GM21360 (cell line): Measurements from ENCODE around the gene FPGS.
"Not testable (repeated sequence)": the region's sequence is repeated elsewhere in the genome, so short reads cannot be mapped to it uniquely, and the experiment has no call there.

Source experiments
- ATAC-seq: cut with Tn5 transposase; IDR thresholded peaks from one replicate; pipeline ENCODE4 v1.9.1; 2021; ENCODE audit warnings: mild to moderate bottlenecking, moderate library complexity; ENCODE audit not compliant: unreplicated experiment

FPGS gene

DNA sequence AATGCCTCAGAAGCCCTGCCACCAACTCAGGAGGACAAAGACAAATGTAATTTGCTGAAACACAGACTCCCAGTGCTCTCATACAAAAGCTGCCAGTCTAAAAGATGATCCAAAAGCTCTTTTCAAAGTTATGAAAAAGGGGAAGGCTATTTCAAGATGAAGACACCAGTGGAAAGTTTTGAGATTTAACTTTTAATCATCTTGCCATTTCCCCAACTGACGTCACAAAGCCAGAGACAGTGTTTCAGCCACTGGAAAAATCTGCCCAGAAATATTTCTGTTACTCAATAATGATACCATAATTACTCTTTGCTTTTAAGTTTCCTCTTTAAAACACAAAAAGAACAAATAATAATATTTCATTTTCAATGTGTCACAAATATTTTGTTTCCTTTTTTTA, 30.9 kb downstream of the FPGS start:
- ATAC-seq, result no peak

DNA sequence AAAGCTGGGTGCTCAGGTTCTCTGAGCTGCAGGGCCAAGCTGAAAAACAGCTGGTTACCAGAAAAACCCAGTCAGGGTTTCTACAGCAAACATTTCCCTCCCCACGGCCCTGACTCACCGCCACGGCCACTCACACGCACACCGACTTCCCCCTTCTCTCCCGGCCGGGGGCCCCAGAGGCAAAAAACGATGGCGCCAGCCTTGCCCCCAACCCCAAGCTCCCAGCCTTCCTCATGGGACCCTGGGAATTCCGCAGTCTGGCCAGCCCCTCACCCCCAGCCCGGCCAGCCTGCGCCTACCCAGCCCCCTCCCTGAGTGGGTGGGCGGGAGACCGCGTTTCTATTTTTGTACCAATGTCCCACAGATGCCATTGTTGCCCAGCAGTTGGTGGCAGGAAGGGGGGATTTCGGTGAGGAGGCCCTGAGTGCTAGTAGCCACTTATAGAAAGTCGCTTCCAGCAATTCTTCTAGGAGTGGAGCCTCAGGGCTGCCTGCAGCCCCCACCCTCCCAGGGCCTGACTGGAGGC, 33.4 kb downstream of the FPGS start:
- ATAC-seq, result no peak

DNA sequence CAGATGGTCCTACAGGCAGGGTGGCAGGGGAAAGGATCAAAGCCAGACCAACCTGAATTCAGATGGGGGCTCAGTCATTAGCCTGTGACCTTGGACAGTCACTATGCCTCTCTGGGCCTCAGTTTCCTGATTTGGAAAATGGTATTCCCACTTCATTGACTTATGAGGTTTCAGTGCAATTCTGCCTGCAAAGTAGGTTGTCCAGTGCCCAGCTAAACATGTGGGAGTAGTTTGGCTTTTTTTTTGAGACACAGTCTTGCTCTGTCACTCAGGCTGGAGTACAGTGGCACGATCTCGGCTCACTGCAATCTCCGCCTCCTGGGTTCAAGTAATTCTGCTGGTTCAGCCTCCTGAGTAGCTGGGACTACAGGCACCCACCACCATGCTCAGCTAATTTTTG, 33.9 kb downstream of the FPGS start:
- ATAC-seq, result not testable (repeated sequence)

DNA sequence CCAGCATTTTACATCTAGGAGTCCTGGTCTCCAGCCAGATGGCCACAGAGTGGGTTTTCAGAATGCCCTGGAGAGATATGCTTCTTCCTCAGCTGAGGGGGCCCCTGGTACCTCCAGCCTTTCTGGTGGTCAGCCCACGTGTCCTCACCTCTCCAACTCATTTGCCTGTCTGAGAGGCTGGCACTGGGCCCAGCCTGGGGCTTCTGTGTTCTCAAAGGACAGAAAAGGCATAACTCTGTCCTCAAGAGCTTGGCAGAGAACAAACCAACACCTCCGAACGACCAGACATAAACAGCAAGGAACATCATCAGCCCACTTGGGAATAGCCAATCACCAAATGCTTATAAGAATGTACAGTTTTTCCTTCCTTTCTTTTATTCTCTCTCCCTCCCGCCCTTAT, 34.7 kb downstream of the FPGS start:
- no peak for ATAC-seq

DNA sequence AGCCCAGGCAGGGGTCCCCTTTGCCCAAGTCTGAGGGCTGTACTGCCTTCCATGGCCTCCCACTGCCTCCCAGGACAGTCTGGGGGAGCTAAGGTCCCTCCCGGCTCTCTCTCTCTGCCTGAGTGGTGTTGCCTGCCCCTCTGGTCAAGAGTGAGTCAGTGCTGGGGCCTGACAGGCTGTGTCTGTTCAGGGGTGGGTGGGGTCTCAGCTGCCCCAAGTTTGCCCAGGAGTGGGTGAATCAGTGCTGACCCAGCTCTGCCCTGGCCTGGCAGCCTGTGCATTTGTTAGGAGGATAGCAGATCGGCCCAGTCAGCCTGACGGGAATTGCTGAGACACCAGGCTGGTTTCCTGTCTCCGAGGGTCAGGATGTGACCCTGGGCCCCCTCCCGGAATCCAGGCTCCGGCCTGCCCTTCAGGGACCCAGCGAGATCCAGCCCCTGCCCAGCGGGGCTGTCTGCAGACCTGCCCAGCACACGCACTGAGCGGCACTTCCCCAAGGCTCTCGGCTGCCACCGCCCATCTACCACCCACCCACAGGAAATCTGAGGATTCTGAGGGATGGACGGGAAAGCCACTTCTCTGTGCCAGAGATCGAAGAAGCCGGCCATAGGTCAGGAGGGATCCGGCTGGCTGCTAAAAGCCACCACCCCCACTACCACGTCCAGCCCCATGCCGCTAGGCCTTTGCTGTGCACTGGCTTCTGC, 35.8 kb downstream of the FPGS start:
- ATAC-seq, result no peak

DNA sequence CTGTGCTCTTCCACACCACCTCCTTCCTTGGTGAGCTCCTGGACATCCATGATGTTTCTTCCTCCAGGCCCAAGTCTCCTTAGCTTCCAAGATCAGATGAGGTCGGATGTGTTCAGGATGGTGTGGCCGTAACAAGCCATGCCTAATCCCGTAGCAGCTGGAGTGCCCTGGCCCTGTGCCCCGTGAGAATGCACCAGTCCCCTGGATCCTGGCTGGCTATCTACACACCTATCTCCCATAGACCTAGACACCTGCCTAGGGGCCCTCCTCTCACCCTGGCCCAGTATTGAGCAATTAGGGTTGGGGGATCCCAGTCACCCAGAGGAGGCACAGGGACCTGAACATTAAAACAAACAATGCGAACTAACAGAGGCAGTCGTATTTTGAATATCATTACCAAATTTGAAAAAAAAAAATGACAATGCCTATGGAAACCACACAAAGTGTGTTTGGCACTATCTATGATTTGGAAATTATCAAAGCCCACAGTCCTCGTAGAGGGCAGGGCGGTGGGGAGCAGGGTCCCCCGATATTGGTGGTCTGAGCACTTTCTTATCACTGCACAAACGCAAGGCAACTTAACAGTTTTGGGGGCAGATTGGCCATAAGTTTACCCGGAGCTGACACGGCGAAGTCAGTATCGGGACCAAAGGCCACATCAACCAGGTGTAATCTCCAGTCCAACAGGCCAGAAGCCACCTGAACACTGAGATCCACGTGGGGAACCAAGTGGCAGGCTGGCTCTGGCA, 38.6 kb downstream of the FPGS start:
- ATAC-seq, result no peak

DNA sequence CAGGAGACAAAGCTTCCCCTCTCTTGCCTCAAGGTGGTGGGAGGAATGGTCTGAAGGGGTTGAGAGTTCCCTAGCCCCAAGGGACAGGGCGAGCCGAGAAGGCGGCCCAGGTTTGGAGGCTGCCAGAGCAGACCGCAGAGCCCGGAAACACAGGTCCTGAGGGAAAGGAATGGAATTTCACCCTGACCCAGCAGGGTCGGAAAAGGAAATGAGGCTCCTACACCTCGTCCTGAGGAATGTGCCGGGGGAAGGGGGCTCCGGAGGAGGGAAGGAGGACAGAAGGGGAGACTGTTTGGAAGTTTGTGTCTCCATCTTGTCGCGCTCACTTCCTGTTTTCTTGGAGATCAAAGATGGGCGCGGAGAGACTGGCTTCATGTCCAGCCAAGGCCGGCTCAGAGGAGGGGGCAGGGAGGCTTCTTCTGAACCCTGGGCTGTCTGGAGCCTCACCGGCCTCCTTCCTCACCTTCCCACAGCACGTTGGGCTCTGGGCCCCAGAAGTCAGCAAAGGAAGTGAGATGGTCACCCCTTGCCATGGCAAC, 42.2 kb downstream of the FPGS start:
- no peak for ATAC-seq

DNA sequence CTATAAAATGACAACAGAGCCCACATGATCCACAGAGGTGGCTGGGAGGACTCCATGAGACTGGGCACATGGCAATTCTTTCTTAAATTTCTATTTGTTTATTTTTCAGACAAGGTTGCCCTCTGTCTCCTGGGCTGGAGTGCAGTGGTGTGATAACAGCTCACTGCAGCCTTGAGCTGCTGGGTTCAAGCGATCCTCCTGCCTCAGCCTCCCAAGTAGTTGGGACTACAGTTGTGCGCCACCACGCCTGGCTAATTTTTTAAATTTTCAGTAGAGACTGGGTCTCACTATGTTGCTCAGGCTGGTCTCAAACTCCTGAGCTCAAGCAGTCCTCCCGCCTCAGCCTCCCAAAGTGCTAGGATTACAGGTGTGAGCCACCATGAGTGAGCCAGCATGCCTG, 42.9 kb downstream of the FPGS start:
- not testable (repeated sequence) for ATAC-seq

DNA sequence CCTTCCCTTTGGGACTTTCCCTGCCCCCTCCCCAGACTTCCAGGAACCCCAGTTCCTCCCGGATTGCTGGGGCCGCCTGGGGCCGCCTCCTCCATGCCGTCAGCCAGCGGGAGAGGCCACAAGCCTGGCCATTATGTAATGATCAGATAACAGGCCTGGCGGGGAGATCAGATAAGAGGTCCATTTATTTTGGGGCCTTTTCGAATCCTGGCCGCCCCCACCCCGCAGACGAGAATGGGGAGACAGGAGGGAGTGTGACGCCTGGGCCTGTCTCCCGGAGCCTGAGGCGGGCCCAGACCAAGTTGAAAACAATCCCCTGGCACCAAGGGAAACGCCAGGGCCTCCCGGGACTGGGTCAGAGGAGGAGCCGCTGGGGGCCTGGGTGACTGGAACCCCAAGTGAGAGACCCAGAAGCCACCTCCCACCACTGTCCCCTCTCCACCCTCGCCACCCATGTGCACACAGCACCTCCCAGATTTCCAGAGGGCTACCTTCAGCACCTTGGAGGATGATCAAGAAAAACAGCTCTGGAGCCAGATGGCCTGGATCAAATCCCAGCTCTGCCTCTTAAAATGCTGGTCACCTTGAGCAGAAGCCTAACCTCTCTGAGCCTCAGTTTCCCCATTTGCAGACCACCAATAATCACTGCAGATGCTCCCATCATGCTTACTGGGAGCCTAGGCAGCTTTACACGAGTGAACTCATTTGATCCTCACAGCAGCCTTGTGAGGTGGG, 43.9 kb downstream of the FPGS start:
- ATAC-seq, result no peak

DNA sequence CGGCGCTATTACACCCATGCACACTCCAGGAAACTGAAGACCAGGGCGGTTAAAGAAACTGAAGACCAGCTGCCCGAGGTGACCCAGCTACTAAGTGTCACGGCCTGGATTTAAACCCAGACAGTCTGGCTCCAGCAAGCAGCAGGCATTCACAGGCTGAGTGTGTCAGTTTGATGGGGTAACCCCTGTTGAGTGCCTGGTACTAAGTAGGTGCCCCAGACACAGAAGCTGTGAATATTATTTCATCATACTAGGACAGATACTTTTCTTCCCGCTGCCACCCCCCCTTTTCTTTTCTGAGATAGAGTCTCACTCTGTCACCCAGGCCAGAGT, 44.5 kb downstream of the FPGS start:
- ATAC-seq, result no peak

DNA sequence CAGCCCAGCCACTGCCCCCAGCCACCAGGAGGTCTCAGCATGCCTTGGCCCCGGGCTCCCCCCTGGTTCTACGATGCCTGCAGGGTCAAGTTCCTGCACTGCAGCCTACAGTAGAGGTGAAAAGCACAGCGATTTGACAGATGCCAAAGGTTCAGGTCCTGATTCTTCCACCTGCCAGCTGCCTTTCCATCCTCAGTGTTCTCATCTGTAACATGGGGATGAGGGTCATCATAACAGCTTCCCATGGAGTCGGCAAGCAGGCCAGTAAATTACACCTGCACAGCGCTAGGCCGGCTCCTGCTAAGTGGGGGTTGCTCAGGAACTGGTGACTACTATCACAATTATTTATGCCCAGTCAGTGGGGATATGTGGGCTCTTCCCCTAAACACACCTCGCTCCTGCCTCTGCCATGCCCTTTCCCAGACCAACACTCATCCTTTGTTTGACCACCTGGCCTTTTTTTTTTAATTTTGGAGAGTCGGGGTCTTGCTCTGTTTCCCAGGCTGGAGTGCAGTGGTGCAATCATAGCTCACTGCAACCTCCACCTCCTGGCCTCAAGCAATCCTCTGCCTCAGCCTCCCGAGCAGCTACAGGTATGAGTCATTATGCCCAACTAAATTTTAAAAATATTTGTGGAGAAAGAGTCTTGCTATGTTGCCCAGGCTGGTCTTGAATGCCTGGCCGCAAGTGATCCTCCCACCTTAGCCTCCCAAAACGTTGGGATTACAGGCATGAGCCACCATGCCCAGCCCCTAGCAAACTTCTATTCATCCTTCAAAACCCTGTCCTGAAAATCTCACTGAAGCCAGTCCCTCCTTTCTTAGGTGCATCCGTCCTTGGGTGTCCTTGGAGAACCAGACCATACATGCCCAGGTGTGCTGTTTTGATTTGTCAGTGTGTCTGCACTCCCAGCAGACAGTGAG, 45.4 kb downstream of the FPGS start:
- ATAC-seq, result no peak

DNA sequence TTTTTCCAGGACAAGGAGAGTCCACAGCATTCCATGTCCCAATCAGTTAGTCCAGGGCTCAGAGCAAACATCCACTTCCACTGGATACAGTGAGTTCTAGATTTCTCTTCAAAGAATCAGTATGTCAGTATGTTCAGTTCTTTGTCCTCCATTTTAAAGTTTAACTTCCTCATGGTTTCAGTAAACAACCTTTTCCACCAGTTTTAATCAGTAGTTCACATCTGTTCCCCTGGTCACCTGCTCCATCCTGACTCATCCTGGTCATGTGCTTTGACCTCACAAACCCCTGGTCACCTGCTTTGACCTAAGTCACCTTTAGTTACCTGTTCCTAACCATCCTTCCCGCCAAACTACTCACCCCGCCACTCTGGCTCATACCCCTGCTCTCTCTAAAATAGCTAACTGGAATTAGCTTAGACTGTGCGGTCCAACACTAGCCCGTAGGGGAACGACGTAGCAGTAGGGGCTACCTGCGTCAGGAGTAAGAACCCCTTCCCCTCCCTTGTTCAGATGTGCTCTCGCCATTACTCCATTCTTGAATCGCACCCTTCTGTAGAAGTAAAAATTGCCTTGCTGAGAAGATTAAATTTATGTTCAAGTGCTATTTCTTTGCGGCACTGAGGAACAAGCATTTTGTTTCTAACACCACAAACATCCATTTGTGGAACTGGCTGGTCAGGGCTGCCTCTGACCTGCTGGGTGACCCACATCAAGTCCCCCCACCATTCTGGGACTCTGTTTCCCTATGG, 46.2 kb downstream of the FPGS start:
- no peak for ATAC-seq

DNA sequence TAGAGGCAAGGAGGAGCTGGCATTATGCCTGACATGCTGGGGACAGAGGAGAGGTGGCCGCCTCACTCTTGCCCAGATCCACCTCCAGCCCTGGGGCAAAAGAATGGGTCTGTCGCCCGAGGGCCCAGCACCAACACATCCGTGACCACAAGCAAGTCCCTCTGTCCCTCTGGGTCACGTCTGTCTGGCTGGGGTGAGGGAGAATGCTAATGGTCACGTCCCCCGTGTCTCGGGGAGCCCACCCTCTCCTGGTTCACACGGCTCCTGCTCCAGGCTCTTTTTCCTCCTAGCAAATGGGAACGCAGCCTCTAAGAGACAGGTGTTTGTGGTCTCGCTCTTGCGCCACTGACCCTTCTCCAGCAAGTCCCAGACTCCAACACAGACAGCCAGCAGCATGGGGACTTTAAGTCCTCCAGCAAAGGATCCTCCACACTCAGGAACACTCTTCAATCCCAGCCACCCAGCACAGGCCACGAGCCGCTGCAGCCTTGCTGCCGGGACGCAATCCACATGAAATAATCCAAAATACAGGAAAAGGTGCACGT, 47.7 kb downstream of the FPGS start:
- no peak for ATAC-seq

DNA sequence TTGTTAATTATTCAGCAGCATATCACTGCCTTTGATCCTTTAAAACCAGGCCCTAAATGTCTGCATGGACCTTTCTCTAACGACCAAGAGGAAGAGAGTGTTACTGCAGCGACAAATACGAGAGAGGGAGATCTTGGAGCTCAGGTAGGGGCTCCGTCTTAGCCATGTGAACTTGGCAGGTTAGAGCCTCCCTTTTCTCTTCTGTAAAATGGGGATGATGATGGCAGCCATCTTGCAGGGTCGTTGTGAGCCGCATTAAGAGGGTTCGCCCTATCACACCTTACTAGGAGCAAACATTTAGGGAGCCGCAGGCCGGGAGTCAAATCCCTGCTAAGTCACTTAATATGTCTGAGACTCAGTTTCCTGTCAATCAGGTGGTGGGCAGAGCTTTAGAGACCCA, 50.1 kb downstream of the FPGS start:
- ATAC-seq, result no peak

DNA sequence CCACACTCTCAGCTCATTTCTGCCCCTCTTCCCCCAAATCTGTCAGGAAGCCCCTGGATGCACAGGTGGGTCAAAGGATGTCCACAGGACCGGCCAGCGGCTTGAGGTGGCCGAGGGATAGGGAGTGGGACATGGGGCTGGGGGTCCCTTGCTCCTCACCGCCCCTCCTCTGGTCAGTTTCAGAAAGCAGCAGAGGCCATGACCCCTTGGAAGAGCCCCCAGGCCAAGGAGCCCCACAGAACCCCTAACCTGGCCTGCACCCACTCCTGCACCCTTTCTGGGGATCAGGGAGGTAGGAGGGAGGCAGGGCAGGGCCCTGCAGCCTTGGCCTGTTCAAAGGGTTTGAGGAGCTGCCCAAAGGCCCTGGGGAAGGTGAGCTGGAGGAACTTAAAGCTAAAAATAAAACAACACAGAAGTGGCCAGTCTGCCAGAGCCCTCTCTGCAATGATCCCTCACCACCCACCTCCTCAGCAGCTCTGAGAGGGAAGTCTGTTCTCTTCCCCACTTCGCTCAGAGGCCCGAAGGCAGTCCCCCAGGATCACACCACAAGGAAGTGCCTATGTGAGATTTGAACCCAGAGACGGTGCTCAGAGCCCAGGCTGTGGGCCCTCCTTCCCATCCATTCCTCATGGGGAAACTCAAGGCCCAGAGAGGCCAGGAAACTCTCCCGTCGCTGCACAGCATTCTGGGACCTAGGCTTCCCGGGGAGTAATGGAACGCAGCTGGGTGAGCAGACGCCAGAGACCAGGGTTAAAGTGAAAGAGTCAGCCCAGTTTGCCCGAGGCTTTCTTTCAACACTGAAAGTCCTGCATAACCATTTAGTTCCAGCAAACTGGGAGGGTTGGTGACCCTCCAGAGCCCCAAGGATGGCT, 50.9 kb downstream of the FPGS start:
- ATAC-seq, result no peak

DNA sequence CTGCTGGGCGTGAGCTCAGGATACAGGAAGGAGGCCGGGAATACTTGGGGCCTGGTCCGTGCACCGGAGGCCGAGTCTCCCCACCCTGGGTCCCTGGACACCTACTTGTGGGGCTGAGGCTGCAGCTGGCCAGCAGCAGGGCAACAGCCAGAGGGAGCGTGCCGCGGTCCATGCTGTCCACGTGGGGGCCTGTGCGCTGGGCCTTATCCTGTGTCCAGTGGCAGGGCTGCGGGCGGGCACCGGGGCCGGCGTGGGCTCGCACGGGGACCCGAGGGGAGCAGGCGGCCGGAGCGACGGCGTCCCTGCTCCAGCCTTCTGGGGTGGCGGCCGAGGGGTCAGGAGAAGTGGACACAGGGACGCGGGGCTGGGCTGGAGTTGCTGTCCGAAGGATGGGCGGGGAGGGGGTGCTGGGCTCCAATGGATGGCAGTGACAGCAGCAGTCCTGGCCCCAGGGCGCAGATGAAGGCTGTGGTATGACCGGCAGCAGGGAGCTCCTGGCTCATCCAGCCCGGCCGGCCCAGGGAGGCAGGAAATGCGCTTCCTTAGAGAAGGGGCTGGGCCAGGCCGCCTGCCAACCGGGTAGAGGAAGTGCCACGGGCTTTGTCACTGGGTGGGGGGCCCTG, 51.6 kb downstream of the FPGS start, which contains the start of gene ENG:
TSS of gene ENG (minus strand) at position 475 of the 623 bp plus-strand sequence. CDS start at position 172, 303 bp downstream.
- ATAC-seq, result no peak

DNA sequence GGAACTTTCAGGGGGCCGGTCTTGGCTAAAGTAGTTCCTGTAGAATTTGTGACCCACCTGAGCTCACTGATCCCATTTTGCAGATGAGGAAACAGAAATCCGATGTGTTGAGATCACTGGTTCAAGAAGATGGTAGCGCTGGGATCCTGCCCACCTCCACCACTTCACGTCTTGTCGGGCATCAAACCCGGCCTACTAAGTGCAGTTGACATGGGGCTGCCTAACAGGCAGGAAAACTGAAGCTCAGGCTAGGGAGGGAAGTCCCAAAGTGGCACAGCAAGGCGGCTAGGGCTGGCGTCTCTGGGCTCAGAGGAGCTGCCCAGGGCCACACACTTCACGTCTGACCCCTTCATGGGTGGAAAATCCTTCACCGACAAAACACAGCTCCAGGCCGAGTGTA, 52.3 kb downstream of the FPGS start:
- no peak for ATAC-seq

DNA sequence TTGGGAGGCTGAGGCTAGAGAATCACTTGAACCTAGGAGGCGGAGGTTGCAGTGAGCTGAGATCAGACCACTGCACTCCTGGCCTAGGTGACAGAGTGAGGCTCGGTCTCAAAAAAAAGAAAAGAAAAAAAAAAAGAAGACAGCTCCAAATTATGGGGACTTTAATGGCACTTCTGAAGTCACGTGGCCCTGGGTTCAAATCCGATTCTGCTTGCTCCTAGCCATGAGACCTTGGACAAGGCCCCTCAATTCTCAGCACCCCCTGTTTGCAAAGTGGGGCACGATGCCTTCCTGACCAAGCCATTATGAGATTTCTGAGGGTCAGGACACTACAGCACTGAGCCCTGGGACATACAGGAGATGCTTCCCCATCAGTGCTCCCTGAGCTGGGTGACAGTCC, 52.8 kb downstream of the FPGS start:
- ATAC-seq, result no peak
